GM18526 (cell line): Measurements from ENCODE around the gene BEND3.

Experiments
- POLR2A ChIP-seq: IDR thresholded peaks from 3 replicates; pipeline ENCODE4 v1.6.1; 2011; ENCODE audit not compliant: insufficient read length; ENCODE audit errors: extremely low read depth

Gene BEND3

DNA sequence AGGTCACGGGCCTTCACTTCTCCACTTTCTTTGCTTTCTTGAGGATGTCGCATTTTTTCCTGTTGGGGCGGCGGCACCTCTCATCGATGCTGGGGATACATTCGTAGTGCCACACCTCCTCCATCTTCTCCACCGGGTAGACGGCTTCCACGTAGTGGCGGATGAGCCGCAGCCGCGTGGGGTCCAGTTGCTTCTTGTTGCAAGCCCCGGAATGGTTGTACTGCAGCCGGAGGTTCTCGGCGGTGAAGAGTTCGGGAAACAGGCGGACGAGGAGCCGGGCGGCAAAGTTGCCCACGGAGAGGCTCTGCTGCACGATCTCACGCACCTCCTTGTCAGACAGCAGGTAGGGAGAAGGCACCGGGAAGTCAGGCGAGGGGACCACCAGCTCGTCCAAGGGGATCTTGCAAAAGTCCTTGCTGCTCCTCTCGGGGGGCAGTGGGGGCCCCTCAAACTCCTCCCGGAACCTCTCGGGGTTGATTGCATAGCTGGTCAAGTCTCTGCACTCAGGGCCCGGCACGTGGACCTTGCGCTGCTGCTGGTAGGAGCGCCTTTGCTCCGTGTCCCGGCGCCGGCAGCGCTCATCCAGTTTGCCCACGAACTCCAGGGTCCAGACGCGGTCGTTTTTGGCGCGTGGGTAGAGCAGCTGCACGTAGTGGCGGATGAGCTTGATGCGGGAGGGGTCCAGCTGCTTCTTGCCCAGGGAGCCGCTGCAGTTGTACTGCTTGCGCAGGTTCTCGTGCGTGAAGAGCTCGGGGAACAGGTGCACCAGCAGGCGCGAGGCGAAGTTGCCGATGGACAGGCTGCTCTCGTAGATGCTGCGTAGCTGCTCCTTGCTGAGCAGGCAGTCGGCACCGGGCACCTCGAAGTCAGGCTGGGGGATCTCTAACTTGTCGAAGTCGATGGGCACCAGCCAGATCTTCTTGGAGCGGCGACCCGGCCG is 46.4 kb downstream of the BEND3 start:
- no peak for TF ChIP-seq POLR2A

- no peak for TF ChIP-seq POLR2A
These were observed 48.3 kb downstream of the BEND3 start for GRCh38 chr6:107066697-107067659.

DNA sequence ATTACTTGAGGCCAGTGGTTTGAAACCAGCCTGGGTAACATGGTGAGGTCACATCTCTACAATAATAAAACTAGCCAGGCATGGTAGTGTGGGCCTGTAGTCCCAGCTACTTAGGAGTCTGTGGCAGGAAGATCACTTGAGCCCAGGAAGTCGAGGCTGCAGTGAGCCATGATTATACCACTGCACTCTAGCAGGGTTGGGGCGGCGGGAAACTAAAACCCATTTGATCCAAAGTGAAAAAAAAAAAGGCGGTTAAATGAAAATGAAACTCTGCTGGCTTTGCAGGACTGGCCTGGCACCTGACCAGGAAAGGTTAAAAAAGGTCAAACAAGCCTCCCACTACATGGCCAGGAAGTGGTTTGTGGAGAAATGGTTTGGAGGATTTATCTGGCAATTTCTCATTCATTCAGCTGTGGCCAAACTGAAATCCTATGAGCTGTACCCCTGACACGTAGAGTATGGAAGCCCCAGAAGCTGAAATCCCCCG is 50.7 kb downstream of the BEND3 start:
- TF ChIP-seq POLR2A = no peak

- TF ChIP-seq POLR2A = no peak
These were observed 52.6 kb downstream of the BEND3 start for GRCh38 chr6:107062691-107063090.

DNA sequence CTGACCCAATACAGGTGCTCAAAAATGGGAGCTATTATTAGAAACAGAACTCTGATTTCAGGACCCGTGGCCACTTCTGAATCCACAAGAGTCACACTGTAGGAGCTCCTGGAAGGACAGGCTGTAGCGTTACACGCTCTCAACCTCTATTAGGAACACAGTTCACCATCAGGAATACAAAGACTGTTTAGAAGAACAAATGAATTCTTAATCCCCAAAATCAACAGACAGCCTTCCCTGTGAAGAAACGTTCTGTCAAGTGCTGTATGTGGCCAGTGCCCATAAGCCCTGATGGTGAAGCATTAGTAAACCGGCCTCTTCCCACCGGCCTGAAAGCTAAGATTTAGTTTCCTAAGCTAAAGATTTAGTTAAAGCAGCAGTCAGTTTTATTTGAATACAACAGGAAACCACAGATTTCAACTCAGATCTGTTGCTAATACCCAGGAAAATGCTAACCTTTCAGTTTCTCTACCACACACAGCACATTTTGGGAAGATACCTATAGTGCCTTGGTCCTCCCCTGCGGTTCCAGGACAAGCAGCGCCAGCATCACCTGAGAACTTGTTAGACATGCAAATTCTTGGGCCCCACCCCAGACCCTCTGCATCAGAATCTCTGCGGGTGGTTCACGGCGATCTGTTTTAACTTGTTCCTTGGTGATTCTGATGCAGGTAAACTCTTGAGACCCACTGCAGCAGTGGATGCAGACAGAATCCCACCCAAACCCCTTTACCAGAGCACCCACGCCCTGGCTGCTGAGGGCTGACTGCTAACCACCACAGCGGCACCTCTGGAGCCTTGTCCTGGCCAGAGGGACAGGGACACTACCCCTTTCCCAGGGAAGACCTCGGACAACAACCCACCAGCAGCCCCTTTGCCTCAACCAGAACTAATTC is 53.9 kb downstream of the BEND3 start:
- TF ChIP-seq POLR2A = no peak

- no peak for TF ChIP-seq POLR2A
These were observed 54.6 kb downstream of the BEND3 start for GRCh38 chr6:107060704-107061103.

DNA sequence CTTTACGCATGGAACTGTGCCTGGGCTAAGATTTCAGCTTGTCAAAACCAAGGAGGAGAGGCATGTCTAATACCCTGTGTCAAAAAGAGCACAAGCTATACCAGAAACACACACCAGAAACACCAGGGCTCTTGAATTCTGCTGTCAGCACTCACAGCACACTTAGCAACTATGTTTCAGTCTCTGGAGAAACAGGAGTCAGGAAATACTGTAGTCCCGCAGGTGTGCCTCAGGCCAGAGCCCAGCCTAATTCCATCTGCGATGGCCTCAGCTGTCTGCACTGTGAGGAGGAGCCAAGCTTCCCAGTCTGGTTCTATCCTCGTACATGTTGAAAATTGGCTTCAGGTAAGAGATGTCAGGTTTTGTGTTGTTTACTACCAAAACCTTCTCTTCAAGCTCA is 55.7 kb downstream of the BEND3 start:
- TF ChIP-seq POLR2A = no peak

DNA sequence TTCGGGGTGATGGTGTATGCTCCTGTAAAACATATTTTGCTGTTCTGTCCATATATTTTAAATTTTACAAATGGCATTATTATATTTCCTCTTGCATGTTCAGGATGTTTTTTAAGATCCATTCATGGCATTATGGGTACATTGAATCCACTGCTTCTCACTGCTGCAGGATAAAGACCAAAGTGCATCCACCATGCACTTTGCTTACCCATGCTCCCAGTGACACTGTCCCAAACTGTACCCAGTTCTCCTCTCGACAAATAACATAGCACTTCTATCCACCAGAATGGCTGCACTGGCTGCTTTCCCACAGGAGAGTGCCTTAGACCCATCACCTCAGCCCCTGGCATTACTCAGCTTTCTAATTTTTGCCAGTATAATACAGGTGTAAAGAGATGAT is 57.6 kb downstream of the BEND3 start:
- no peak for TF ChIP-seq POLR2A

GRCh38 chr6:107056796-107057195 is 58.5 kb downstream of the BEND3 start:
- TF ChIP-seq POLR2A = no peak

DNA sequence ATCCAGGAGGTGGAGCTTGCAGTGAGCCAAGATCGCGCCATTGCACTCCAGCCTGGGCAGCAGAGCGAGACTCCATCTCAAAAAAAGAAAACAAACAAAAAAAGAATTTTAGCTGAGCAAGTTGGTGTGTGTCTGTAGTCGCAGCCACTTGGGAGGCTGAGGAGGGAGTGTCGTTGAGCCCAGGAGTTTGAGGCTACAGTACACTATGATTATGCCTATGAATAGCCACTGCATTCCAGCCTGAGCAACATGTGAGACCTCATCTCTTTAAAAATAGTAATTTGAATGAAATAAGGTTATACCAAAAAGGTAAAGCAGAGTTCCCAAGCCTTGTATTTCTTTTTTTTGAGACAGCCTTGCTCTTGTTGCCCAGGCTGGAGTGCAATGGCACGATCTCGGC is 67.5 kb downstream of the BEND3 start:
- no peak for TF ChIP-seq POLR2A

DNA sequence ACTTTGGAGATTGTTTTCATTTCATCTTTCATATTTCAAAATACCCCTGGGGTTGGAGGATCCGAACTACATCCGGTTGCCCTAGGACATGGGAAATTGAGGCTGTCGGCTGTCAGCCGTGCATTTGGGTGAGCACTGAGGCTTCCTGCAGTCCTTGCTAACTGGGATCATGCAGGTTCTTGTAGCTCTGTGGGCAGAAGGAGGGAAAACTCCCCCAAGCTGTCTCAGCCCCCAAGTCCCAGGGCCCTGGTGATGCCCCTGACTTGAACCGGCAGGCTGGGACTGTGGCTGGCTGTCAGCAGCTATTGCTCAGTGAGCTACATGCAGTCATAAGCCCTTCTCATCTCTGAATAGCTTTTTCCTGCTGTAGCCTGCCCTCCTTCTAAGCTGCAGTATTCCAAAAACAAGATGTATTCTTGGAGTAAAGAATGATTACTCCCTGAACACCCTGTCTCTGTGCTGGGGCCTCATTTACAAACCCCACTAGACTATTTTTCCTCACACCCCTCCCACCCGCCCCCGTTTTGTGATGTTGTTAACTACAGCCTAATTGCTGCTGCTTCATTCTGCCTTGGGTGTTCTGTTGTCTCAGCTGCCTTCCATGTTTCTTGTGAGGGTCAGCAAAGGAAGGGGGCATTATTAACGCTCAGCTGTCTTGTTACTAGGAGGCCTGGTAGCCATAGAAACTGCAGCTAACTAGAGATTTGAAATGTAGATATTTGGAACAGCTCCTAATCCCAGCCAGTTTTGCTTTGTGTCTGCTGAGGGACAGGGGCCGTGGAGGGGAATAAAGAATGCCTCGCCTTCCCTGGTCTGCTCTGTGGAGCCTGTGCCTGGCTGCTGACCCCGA is 69.3 kb downstream of the BEND3 start:
- TF ChIP-seq POLR2A = no peak

- no peak for TF ChIP-seq POLR2A
These were observed 82.2 kb downstream of the BEND3 start for GRCh38 chr6:107033126-107033525.

GRCh38 chr6:107032051-107032450 is 83.3 kb downstream of the BEND3 start:
- TF ChIP-seq POLR2A = no peak

GRCh38 chr6:107030151-107030550 is 85.2 kb downstream of the BEND3 start:
- TF ChIP-seq POLR2A = no peak
